ENCODE results near the gene NNMT.

GRCh38 chr11:114321621-114322257 lies 25.5 kb downstream of the NNMT start:
- TF ChIP-seq POLR2A (IDR thresholded peaks at IDR 0.05), result no peak
- TF ChIP-seq, protein P1, sequence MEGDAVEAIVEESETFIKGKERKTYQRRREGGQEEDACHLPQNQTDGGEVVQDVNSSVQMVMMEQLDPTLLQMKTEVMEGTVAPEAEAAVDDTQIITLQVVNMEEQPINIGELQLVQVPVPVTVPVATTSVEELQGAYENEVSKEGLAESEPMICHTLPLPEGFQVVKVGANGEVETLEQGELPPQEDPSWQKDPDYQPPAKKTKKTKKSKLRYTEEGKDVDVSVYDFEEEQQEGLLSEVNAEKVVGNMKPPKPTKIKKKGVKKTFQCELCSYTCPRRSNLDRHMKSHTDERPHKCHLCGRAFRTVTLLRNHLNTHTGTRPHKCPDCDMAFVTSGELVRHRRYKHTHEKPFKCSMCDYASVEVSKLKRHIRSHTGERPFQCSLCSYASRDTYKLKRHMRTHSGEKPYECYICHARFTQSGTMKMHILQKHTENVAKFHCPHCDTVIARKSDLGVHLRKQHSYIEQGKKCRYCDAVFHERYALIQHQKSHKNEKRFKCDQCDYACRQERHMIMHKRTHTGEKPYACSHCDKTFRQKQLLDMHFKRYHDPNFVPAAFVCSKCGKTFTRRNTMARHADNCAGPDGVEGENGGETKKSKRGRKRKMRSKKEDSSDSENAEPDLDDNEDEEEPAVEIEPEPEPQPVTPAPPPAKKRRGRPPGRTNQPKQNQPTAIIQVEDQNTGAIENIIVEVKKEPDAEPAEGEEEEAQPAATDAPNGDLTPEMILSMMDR (IDR thresholded peaks at IDR 0.05), result no peak
